ENCODE measurements around the gene PTCD1.

GRCh38 chr7:99485094-99485493 is 46.5 kb upstream of the PTCD1 start:
- no peak for TF ChIP-seq CTCF (IDR thresholded peaks at IDR 0.05)
- no peak for TF ChIP-seq POLR2AphosphoS5 (IDR thresholded peaks at IDR 0.05)

All from breast epithelium (tissue), 3 donors.